NCI-H2196 (cell line): ENCODE results near the gene AQP5.

Experiments used
- DNase-seq: peaks from one replicate; lab custom pipeline; 2025; ENCODE audit not compliant: unreplicated experiment; lab: John Stamatoyannopoulos, UW

AQP5 gene

DNA sequence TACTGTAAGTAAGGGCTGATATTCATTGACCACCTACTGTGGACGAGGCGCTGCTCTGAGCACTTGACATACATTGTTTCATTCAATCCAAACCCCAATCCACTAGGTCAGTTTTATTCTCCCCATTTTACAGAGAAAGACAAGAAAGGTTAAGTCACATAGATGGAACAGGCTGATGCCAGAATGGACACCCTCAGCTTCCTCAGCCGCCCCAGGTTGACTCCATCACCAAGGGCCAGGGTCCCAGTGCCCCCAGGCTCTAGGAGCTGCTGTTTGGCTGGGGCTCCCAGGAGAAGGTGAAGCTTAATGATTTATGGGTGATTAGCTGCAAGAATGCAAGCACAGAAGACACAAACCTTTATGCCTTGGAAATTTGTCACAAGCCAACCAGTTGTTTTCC is 11.8 kb upstream of the AQP5 start:
- no peak for DNase-seq

DNA sequence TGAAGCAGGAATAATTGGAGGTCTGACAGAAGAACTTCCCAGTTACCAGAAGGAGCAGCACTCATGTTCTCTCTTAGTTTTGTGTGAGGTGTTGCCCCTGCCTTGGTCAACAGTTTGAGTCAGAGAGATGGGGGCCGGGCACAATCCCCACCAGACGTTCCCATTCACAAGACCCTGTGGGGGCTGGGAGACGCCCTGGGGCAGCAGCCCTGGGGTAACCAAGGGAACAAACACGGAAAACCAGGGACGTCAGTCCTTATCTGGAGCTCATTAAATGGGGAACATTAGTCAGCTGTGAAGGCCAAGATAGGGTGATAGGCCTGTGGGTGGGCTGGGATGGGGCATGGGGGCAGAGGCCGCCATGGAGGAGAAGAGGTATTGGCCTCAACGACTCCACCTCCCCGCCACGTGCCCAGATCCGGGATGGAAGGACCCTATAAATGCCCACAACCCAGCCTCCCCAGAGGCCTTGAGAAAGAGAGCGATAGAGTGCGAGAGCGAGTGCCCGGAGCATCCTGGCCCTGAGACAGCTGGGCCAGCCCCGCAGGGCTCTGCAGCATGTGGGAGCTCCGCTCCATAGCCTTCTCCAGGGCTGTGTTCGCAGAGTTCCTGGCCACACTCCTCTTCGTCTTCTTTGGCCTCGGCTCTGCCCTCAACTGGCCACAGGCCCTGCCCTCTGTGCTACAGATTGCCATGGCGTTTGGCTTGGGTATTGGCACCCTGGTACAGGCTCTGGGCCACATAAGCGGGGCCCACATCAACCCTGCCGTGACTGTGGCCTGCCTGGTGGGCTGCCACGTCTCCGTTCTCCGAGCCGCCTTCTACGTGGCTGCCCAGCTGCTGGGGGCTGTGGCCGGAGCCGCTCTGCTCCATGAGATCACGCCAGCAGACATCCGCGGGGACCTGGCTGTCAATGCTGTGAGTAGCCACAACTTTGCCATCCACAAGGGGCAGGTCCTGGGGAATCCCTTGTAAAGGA is 11.1 kb upstream of the AQP5 start, which contains the start of gene AQP2:
AQP2 (plus strand) TSS at position 465 of the 979 bp plus-strand sequence; CDS start at position 559, 94 bp downstream.
- no peak for DNase-seq

DNA sequence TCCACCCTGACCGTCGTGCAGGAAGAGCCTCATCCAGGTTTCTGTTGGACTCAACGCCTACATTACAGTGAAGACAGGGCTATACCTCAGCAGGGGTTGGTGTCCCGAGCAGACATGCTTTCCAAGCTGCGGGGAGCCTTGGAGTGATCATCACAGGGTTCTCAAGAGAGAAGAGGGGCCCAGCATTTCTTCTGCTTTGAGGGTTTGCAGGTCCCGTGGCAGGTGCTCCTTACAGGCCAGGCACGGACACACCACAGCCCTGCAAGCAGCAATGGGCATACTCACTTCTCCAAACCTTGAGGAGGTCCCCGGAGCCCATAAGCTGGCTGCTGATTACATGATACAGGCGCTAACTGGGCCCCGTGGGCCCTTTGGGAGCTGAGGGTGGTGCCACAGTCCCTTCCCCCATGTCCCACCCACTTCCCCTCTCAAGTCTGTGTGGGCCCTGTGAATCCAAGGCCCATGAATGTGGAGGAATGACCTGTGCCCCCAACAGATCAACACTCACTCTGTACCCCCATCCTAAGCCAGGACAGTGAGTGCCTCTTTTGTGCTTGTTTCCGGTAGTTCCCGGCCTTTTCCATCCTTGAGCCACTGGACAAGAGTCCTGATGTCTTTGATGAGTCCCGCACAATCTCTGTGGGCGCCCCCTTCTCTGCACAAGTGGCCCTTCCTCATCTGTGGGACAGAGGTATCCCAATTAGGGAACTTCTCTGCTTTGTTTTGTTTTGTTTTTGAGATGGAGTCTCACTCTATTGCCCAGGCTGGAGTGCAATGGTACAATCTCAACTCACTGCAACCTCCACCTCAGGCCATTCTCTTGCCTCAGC is 10.0 kb upstream of the AQP5 start:
- no peak for DNase-seq

DNA sequence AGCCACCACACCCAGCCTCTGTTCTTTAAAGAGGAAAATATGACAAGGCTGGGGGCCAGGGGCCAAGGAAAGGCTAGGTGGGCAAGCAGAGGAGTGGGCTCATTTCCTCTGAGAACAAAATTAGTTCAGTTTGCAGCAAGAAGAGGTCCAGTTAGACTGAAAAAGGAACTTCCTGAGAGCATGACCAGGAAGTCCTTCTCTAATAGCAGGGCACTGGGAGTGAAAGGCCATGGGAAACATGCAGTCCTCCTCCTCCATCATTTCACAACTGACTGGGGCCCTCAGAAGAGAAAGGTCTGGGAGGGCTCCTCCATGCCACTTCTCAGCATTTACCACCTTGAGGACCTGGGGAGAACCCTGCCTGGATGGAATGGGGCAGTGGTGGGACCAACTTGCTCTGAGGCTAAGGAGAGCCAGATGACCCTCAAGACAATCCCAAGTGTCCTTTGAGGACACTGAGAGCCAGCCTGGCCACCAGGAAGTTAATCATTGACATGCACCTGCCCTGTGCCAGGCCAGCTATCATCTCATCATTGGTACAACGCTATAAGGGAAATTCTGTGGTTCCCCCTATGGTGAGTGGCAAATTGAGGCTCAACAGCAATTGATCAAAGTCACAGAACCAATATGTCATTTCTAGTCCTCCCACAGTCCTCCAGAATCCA is 9.1 kb upstream of the AQP5 start:
- DNase-seq = no peak

DNA sequence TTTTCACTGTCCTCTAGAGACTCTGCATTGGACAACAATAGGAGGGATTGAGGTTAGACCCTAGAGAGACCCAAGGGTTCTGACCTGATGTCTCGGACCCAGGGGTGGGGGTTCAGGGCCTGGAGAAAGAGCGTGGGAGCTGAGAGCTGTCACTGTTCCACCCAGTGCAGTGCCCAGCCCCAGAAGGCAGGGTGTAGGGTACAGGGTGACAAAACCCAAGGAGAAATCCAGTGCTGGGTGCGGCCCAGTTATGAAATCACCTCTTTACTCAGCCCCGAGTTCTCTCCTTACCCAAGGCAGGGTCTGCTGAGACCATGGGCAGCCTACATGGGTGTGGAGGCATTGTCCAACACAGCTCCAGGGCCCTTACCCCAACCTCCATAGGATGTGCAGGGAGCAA is 8.5 kb upstream of the AQP5 start:
- DNase-seq = no peak

DNA sequence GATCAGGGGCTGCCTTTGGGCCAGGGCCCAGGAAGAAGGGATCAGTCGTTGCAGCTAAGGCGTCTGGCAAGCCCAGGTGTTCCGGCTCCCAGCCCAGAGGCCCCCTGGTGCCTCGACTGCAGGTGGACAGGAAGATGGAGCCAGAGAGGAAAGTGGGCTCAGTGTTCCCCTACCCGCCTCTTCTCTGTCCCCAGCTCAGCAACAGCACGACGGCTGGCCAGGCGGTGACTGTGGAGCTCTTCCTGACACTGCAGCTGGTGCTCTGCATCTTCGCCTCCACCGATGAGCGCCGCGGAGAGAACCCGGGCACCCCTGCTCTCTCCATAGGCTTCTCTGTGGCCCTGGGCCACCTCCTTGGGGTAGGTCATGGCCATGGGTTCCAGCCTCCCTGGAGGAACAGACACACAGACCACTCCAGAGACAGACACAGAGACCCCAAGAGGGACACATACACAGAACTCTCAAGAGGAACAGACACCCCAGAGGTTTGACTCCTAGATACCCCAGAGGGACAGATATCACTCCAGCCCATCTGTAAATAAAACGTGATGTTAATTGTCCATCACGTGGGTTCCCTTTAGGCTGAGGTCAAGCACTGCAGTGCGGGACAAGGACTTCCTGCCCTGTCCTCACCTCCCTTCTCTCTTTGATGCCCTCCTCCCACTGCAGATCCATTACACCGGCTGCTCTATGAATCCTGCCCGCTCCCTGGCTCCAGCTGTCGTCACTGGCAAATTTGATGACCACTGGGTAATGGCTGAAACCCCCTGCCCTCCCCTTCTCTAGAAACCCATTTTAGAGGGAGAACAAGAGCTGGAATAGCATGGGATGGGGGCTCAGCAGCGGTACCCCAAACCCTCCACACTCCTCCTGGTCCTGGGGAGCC is 7.5 kb upstream of the AQP5 start:
- DNase-seq = no peak

DNA sequence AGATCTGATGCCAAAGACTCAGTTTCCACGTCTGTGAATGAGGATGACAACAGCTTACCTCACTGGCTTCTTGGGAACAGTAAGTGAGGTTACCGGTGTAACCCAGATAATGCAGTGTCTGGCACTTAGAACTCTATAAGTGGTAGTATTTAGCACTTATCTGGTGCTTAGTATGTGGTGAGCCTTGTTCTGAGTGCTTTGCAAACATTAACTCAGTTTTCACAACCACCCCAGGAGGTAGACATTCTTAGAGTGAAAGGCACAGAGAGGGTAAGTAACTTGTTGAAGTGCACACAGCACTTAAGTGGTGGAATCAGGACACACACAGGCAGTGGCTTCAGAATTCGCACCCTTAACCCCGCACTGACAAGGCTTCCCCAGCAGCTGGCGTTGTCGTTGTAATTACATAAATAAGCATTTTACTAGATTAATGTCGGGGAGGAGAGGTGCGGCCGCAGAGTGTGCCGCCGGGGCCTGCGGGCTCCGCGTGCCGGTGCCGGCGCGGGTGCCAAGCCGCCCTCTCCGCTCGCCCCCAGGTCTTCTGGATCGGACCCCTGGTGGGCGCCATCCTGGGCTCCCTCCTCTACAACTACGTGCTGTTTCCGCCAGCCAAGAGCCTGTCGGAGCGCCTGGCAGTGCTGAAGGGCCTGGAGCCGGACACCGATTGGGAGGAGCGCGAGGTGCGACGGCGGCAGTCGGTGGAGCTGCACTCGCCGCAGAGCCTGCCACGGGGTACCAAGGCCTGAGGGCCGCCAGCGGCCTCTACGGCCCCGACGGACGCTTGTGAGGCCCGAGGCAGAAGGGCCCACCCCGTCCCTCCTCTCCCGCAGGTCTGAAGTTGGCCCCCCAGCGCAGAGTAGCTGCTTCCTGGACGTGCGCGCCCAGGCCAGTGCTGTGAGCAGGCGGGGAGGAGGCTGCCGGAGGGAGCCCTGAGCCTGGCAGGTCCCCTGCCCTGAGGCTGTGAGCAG is 6.5 kb upstream of the AQP5 start:
- DNase-seq = no peak

DNA sequence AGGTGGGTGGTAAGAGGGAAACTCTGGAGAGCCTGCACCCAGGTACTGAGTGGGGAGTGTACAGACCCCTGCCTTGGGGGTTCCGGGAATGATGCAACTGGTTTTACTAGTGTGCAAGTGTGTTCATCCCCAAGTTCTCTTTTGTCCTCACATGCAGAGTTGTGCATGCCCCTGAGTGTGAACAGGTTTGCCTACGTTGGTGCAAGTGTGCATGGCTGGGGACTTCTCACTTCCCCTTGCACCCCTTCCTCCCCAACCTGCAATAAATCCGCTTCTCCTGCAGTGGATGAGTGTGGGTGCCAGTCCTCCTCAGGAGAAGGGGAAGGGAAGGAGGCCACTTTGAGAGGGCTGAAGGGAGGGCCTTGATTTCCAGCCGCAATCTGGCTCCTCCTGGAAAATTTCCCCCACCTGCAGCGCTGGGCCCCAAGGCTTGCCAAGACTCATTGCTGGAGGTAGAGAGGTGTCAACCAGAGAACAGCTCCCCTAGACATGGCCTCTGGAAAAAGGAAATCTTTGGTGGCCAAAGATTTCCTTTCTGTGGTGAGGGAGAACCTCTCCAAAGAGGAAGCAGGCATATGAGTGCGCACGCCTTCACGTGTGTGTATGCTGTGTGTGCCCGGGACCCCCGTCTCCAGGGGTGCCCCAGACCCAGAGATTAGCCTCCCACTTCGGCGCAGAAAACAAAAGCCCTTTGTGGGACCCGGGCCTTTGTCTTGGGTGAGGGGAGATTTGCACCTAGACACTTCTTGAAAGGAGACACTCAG is 5.6 kb upstream of the AQP5 start:
- no peak for DNase-seq

DNA sequence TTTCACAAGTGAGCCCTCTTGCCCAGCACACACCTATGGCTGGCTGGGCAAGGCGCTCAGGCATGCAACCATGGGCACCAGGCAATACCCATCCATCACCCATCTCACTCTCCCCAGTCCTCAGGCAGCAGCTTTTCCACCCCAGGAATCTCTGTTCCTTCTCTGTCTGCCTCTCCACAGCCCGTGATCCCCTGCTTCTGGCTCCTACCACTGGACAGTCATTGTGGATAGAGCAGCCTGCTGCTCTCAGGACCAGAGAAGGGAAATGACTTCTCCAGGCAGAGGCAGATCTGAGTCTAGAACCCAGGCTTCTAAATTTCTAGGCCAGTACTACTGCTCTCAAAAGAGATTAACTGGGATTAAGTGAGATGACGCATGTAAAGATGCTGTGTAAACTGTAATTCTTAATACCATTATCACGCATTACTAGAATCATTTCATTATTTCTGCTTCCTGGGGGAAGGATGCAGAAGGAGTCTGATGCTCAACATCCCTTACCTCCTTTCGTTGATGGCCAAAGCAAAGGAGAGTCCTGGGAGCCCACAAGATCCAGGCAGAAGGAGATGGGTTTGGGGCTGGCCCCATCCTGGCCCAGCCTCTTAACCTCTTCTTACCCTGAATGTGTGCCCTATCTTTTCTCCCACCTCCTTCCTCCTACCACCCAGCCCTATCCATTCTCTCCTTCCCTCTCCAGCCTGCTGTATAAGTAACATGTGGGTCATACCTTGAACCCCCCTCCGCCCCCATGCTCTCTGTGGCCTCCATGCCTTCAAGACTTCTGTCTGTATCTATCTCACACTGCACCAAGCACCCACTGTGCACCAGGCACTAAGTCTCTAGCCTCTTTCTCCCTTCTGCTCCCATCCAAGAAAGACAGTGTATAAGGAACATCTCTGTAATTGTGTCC is 4.8 kb upstream of the AQP5 start:
- no peak for DNase-seq

DNA sequence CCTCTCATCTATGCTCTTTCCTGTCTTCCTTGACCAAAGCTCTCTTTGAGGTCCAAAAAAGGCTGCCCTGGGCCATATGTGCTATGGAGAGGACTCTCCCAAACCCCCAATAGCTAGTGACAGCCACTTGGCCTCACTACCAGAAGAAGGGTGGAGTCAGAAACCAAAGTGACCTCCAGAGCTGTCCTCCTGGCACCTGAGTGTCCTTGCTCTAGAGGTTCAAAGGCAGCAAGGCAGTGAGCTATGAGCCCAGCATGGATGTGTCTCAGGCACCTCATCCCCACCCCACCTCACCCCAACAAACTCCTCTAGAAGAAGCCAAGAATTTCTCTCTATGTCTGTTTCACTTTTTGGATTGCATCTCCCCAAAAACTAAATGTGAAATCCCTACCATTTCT is 4.1 kb upstream of the AQP5 start:
- DNase-seq = no peak

DNA sequence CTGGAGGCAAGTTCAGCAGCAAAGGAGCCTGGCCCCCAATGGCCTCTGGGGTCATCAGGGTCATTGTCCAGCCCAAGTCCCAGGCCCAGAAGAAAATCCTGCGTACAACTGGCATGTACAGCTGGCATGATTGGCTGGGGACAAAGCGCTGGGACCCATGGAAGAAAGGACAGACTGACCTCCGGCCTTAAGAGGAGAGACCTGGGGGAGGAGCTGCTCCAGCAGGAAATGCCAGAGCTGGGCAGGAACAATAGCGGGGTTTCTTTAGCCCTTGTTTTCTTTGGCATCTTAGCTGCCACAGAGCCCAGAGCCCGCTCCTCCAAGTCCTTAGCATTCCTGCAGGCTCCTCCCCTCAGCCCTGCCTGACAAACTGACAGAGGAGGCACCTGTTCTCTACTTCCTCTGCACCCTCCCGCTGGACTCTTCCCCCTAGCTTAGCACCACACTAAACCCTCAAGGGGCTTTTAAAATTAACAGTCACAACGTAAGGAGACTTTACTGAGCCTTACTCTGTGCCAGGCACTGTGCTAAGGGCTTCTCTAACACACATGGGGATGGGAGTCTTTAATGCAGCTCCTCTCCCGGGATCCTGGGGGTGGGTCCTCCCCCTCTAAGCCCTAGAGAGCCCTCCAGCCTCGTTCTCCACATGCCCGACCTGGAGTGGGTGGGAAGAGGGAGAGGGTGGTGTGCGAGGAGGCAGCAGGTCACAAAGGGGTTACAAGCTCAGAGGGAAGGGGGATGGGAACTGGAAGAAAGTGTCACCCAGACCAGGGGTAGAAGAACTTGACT is 1.8 kb upstream of the AQP5 start:
- peak; percentile 33 for DNase-seq

DNA sequence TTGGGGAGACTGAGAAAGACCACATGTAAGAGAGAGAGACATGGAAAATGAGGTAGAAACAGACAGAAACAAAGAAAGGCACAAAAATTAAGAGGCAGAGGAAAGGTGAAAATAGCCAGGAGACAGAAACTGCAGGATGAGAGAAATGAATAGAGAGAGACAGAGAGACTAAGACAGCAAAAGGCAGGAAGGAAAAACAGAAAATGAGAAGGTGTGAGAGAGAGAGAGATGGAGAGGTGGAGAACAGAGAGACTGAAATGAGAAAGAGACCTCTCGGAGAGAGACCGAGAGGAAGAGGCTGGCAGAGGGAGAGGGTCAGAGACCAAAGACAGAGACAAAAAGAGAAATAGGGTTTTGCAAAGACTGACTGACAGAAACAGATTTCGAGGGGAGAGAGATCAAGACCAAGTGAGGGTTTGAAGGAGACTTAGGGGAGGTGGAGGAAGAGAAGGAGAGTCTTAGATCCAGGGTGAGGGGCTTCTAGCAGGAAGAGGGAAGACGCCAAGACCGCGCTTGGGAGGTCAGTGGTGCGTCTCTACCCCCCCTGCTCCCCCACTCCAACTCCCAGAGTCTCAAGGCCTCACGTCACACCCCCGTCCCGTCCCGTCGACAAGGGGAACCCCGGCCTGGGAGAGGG is 1.1 kb upstream of the AQP5 start:
- no peak for DNase-seq

DNA sequence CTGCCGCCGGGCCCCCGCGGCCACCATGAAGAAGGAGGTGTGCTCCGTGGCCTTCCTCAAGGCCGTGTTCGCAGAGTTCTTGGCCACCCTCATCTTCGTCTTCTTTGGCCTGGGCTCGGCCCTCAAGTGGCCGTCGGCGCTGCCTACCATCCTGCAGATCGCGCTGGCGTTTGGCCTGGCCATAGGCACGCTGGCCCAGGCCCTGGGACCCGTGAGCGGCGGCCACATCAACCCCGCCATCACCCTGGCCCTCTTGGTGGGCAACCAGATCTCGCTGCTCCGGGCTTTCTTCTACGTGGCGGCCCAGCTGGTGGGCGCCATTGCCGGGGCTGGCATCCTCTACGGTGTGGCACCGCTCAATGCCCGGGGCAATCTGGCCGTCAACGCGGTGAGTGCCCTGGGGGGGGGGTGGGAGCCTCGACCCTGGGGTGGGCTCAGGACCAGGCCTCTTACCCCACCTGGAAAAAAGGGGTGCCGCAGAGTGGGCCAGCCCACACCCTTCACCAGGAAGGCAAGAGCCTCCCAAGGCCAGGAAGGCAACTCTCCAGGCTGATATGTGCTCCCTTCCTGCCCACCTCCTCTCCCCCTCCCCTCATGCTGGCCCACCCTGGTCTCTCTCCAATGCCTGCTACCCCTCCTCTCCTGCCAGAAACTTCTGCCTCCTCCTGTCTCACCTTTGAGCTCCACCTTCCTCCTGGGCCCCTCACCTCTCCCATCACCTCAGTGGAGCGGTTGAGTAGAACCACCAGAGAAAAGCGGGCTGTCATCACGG is 507 bp downstream of the AQP5 start:
- DNase-seq = no peak

DNA sequence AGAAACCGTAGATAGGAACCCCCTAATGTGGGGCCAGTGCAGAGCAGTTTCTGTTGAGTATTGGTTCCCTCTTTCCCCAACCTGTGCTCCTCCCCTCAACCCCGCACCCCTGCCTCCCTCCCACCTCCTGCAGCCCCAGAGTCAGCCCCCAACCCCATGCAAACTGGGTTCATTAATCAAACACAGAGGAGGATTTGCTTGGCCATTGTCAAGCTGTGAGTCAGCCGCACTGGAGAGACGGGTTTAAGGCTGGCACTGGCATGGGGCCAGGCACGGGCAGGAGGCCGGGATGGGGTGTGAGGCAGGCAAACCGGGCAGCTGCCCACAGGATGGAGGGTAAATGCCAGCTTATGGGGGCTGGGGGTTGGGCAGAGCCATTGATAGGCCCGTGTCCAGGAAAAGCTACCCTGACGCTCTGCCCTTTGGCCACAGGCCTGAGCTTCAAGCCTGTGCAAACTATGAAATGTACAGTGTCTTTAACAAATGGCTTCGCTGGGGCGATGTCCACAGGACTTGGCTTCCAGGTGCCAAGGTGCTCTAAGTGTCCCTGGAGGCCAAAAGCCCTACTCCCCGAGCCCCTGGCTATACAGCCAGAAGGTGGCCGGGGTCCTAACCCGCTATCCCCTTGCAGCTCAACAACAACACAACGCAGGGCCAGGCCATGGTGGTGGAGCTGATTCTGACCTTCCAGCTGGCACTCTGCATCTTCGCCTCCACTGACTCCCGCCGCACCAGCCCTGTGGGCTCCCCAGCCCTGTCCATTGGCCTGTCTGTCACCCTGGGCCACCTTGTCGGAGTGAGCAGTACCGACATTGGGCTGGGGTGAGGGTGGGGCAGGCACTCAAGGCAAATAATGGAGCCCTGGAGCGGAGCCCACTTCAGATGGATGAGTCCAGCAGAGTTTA is 1.4 kb downstream of the AQP5 start:
- DNase-seq = peak; percentile 96
